Activated gamma-delta T cell treated with anti-CD3 and anti-CD28 coated beads, Interleukin-2, amount 50 U/mL, for 16 hours (primary cell): Measurements from ENCODE around the gene SRP68.
"Not testable (repeated sequence)": the region's sequence is repeated elsewhere in the genome, so short reads cannot be mapped to it uniquely, and the experiment has no call there.

Experiments used
- DNase-seq: peaks from one replicate; pipeline ENCODE4 v3.0.0-alpha.2; 2020; ENCODE audit warnings: low read depth

The SRP68 gene

GRCh38 chr17:76076765-76077583, 4.7 kb upstream of the SRP68 start:
- DNase-seq: no peak

DNA sequence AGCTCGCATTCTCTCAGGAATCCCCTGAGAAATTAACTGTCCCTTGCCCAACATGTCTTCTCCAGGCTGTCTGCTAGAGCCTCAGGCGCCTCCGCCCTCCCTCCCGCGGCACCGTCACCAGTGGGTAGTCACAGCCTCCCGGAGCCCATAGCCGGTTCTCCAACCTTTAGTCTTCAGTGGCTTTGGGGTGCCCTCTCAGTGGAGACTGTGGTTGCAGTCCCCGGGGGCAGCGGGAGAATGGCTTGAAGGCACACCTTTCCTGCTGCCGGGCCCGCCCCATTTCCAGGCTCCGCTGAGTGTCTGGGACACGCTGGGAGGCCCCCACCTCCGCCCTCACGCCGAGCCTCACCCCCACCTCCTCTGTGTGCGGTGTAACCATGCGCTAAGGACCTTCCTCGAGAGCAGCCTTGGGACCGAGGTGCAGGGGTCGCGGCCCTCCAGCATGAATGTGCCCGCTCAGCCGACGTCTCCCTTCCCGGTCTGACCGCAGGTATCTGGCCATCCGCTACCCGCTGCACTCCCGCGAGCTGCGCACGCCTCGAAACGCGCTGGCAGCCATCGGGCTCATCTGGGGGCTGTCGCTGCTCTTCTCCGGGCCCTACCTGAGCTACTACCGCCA, 3.9 kb upstream of the SRP68 start:
- no peak for DNase-seq

- no peak for DNase-seq
These were observed 3.2 kb upstream of the SRP68 start for GRCh38 chr17:76075364-76076145.

DNA sequence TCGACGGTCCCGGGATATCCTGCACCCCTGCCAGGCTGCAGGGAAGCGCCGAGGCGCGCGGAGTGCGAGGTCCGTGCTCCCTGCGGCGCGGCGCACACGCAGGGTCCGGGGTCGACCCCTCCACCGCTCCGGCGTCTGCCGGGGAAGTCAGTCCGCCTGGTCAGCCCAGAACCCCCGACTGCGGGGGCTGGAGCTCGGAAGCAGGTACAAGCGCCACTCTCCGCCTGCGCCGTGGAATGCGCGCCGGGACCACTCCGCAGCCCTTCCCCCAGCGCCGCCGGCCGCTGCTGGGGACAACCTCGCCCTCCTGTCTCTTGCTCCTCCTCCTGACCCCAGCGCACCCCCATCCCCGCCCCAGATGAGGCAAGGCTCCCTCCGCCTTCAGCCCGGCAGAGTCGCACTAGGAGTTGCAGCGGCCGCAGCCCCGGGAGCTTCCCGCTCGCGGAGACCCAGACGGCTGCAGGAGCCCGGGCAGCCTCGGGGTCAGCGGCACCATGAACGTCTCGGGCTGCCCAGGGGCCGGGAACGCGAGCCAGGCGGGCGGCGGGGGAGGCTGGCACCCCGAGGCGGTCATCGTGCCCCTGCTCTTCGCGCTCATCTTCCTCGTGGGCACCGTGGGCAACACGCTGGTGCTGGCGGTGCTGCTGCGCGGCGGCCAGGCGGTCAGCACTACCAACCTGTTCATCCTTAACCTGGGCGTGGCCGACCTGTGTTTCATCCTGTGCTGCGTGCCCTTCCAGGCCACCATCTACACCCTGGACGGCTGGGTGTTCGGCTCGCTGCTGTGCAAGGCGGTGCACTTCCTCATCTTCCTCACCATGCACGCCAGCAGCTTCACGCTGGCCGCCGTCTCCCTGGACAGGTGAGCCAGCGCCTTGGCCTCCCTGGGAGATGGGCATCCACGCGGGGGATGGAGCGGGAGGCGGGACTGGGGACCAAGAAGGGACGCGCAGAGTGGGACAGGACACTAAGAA, 2.4 kb upstream of the SRP68 start, which contains the start of gene GALR2:
Gene GALR2, plus strand, starts transcription at position 392 of the 974 bp plus-strand sequence. Its CDS starts 103 bp downstream, at position 495.
- DNase-seq: no peak

DNA sequence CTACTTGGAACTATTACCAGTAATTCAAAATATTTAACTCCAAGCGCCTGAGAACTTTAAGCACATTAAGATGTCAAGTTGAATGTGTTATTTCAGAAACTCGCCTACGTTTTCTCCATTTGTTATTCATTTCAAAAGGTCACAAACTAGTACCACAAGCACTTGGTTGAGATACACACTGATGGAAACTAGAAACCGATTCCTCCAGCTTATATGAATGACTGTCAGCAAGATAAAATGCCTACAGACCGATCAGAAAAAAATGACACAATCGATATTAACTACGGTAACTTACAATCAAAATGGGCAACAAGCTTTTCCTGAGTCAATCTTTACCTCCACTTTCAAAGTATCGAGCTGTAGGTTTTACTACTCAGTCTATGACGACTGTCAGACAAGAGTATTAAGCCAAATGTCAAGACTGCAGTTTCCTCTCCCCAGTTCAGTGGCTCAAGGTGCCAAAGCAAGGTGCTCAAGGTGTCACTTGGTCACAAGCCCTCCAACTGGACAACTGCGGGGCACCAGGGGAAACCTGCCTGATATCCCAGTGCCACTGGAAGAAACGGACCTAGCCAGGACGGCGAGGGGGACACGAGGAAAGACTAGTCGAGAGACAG, 678 bp downstream of the SRP68 start:
- DNase-seq: no peak

DNA sequence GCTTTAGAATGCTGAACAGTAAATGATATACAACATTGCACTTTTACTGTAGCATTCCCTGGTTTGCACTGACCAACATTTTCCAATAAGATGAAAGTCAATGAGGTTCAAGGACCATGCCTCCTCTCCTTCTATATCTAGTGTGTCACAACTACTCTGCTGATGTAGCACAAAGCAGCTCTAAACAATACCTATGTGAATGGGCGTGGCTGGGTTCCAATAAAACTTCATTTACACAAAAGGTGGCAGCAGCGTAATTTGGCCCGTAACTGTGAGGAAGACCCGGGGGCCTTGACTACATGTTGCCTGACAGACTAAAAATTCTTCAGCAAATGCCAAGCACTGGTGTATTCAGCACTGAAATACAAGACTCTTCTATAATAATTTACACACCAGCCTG, 6.5 kb downstream of the SRP68 start:
- no peak for DNase-seq

DNA sequence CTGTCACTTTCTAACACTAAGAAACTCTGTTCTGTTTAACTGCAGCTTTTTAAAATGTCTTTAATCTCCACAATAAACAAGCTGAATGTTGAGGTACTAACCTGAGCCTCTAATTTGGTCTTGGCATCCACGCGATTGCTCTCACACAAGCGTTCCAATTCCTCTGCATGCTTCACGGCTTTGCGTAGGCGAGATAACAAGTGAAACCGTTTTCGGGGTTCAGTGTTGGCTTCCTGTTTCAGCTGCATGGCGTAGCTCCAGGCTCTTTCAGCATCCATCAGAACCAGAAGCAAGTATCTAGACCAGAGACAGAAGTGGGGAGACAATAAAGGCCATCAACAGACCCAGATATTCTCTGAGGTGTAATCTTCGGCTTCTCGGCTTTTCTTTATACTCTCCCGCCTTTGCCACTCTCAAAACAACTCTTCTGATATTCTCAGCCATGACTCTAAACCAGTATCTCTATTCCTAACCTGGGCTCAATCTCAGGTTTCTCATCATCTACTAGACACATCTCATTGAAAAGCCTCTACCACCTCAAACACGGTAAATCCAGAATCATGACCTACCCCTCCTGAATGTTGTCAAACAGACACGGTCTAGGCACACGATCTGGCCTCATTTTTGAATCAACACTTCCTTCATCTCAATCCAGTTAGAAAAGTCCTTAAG, 8.3 kb downstream of the SRP68 start:
- no peak for DNase-seq

DNA sequence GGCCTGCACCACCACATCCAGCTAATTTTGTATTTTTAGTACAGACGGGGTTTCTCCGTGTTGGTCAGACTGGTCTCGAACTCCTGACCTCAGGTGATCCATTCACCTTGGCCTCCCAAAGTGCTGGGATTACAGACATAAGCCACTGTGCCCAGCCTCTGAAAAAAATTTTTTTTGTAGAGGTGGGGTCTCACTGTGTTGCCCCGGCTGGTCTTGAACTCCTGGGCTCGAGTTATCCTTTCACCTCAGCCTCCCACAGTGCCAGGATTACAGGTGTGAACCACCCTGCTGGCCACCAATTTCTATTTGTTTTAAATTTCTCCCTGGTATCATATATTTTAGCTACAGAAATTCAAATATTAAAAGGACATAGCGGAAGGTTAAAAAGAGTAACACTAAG, 14.1 kb downstream of the SRP68 start:
- DNase-seq: not testable (repeated sequence)

DNA sequence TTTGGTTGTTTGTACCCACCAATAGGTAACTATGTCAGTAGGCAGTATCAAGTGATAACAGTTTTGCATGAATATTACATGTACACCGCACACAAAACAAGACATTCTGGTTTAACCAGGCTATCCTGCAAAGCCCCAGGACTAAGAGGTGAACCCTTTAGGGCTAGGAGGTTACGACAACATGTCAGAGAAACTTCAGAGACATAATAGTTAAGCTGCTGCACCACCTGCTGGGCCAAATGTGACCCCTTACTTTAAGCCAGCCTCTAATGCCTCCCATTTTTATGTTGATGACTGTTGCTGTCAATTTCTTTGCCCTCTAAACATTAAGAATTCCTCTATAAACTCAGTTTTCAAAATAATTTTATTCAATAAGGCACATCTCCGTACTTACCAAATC, 15.4 kb downstream of the SRP68 start:
- no peak for DNase-seq

GRCh38 chr17:76054112-76054476, 18.2 kb downstream of the SRP68 start:
- DNase-seq: no peak

GRCh38 chr17:76053246-76054111, 18.8 kb downstream of the SRP68 start:
- DNase-seq: no peak

DNA sequence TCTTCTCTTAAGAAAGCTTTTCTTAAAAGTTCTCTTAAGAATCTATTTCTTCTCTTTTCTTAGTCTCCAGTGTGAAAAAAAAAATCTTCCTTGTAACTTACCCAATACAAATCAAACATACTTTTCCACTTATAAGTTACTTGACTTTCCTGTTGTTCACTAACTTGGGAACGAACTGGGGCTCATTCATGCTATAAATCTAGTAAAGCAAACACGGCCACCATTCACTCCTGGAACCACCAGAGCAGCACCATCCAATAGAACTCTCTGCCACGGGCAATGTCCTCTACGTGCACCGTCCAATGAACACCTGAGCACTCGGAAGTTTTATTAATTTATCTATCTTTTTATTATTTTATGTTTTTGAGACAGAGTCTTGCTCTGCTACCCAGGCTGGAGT, 20.8 kb downstream of the SRP68 start:
- DNase-seq: no peak

DNA sequence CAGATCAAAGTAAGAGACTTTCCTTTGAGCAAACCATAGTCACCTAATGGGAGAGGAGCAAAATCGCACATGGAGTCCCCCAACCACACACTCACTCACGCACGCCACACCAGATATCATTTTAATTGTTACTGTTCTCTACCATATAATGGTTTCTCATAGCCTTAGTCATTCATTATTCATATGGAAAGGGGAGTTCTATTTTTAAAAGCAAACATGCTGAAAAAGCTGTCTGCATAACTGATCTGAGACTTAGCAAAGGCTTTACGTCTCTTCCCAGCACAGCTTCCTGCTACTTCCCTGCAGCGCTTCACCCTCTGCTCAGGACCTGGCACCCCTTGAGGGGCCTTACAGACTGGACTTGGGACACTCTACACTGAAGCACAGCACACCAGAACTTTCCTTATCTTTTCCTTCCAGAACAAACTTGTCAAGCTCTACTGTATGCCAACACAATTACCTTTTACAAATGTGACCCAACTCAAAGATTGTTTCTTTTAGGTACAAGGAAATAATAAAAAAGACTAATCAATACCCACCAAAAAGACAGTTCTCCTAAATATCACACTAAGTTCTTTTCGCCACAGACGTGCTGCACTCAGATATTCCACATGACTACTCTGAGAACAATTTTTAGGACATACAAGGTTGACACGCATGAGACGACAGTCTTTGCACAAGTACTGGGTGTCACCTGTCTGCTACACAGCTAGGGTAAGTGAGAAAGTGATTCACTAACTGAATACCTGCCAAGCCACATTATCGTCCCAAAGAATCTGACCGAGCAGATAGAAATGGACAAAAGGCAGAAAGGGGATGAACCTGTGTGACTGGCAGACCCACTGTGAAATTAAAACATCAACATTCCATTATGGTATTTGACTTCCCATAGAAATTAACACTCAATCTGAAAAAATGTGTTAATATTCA, 21.5 kb downstream of the SRP68 start:
- DNase-seq: no peak

GRCh38 chr17:76049836-76050537, 22.3 kb downstream of the SRP68 start:
- no peak for DNase-seq

- no peak for DNase-seq
These were observed 23.1 kb downstream of the SRP68 start for GRCh38 chr17:76049239-76049638.

DNA sequence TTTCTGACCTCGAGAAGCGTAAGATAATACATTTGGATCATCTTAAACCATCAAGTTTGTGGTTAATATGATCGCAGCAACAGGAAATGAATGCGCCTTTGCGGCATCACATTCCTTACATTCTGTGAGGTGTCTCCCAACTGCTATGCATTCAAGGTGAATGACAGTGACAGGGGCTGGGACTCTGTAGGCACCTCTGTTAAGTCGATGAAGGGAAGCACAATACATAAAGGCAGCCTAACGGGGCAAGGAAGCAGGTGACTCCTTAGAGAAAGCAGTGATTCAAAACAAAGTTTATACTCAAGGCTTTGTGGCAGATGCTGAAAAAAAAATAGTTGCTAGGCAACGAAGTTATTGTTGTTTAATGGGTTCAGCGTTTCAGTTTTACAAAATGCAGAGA, 23.6 kb downstream of the SRP68 start:
- no peak for DNase-seq

DNA sequence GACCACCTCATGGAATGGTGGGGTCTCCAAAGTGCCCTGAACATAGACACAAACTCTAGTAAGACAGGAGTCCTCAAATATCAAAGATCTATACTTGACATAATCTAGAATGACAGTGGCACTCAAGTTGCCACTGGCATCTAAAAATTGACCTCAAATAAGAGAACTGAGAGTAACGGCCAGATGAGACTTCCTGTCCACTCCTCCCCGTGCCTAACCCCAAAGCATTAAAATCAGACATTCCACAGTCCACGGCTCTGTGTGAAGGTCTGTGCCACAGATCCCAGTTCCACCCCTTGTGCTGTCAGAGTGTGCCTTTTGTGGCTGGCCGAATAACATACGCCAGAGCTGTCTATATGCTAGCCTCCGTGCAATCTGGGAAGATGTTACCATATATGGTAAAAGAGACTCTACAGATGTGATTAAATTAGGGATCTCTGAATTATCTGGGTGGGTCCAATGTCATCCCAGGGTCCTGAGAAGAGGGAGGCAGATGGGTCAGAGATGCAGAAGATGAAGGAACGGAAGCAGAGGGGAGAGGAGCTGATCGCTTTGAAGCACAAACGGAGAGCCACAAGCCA, 24.2 kb downstream of the SRP68 start:
- no peak for DNase-seq

GRCh38 chr17:76046064-76046463, 26.3 kb downstream of the SRP68 start:
- no peak for DNase-seq
